Activated CD4-positive, alpha-beta memory T cell treated with anti-CD3 and anti-CD28 coated beads for 36 hours (primary cell): ENCODE results near the gene NRDC. TPM values are rescaled to one million over a fixed set of nuclear protein-coding genes. Genes with fewer than 3 reads are reported as not detected.

ENCODE experiments used
- CTCF ChIA-PET: fragments of 350-600 bp; sonication (Branson Sonifier 250); formaldehyde crosslinking; loops from one replicate; lab custom pipeline; 2021; ENCODE audit warnings: antibody characterized with exemption, inconsistent platforms; lab: Charles Lee
- POLR2A ChIA-PET: fragments of 350-600 bp; sonication (Branson Sonifier 250); formaldehyde crosslinking; loops from one replicate; lab custom pipeline; 2021; ENCODE audit warnings: antibody characterized with exemption; lab: Charles Lee
- DNase-seq: peaks from one replicate; pipeline ENCODE4 v3.0.0-alpha.2; 2020
- H3K27ac Mint-ChIP-seq: one replicate; pipeline ENCODE4 v1.8.0; 2021; ENCODE audit warnings: mixed read lengths
- H3K27me3 Mint-ChIP-seq: one replicate; pipeline ENCODE4 v1.8.0; 2021; ENCODE audit warnings: mixed read lengths
- H3K36me3 Mint-ChIP-seq: one replicate; pipeline ENCODE4 v1.8.0; 2021; ENCODE audit warnings: mixed read lengths
- H3K4me1 Mint-ChIP-seq: one replicate; pipeline ENCODE4 v1.8.0; 2021; ENCODE audit warnings: low read depth, mixed read lengths
- H3K4me3 Mint-ChIP-seq: one replicate; pipeline ENCODE4 v1.8.0; 2021; ENCODE audit warnings: mild to moderate bottlenecking, mixed read lengths
- H3K9me3 Mint-ChIP-seq: one replicate; pipeline ENCODE4 v1.8.0; 2021; ENCODE audit warnings: mixed read lengths
- intact Hi-C: fragments of 100-400 bp; cut with micrococcal nuclease; formaldehyde crosslinking; loops from one replicate; pipeline ENCODE4 v1.15.1; 2023
- total RNA-seq, 2 experiments: library from RNA; stranded (reverse); gene quantifications; one replicate each; pipeline ENCODE4 v1.2.3, GENCODE V29; 2021

The NRDC gene
- total RNA-seq, result 100 to 1,000 TPM; 153 to 155 TPM

GRCh38 chr1:51878616-51879336 lies at the start of gene NRDC:
Gene NRDC (minus strand): TSS chr1:51878727. CDS start chr1:51878615, 112 bp downstream.
- Mint-ChIP-seq H3K27ac (no peak within 1 kb of the TSS), H3K4me3 (no peak within 1 kb of the TSS), H3K27me3 (peaks cover 6% of the 10 kb centered on the region), H3K9me3 (no peaks in the 10 kb centered on the region), H3K4me1 (peaks cover 33% of the 10 kb centered on the region), H3K36me3 (peaks cover 16% of the 10 kb centered on the region)
- CTCF ChIA-PET, result interaction anchor here (1.3 to 1.5 kb wide), 2 partner anchors 18 to 807 kb away, joined by 3 to 5 read pairs; no protein-coding TSS in a partner anchor
- intact Hi-C loops, result loop anchor here (1.0 to 10.0 kb wide), 5 partner anchors 150 to 914 kb away; partner anchors contain the start of genes BTF3L4, EPS15, FAF1 and OSBPL9
- POLR2A ChIA-PET, result interaction anchor here (1.1 to 1.3 kb wide), 2 partner anchors 10 to 155 kb away, joined by 3 to 5 read pairs; partner anchors contain the start of gene KTI12
- DNase-seq, result peak; percentile 100

DNA sequence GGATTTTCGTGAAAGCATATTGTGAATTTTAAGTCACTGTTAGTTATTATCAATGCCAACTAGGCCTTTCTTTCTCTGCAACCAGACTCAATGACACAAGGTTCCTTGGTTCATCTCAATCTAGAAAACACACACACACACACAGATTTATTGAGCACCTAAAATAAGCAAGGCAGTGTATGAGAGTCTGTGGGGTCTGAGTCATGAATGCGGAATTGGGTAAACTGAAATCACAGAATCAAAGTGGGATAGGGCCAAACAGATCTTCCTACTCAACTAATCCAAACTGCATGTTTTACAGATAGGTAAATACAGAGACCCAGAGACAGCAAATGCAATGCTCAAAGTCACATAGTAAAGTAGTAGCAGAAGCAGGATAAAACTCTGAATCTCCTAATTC lies 48.5 kb upstream of the NRDC start:
- H3K27me3 Mint-ChIP-seq, result peaks cover 5% of the 10 kb centered on the region
- H3K4me1 Mint-ChIP-seq, result no peaks in the 10 kb centered on the region
- no peaks in the 10 kb centered on the region for H3K36me3 Mint-ChIP-seq
- H3K9me3 Mint-ChIP-seq, result no peaks in the 10 kb centered on the region
- H3K27ac Mint-ChIP-seq, result no peak overlapping the region
- POLR2A ChIA-PET, result no interaction called here
- CTCF ChIA-PET, result interaction anchor here (0.8 kb wide), 1 partner anchor 47 kb away, joined by 3 read pairs; no protein-coding TSS in a partner anchor
- DNase-seq, result no peak
- intact Hi-C loops, result no loop called here
- no peak overlapping the region for H3K4me3 Mint-ChIP-seq

- ChIA-PET POLR2A (no interaction called here), CTCF (interaction anchor here (0.5 to 3.5 kb wide), 3 partner anchors 29 to 83 kb away, joined by 3 to 21 read pairs (median 3); no protein-coding TSS in a partner anchor)
- no peak overlapping the region for H3K4me3 Mint-ChIP-seq
- H3K27me3 Mint-ChIP-seq, result peaks cover 5% of the 10 kb centered on the region
- no peaks in the 10 kb centered on the region for H3K4me1 Mint-ChIP-seq
- no peaks in the 10 kb centered on the region for H3K9me3 Mint-ChIP-seq
- intact Hi-C loops, result no loop called here
- H3K27ac Mint-ChIP-seq, result no peak overlapping the region
- DNase-seq, result peak; percentile 14
- no peaks in the 10 kb centered on the region for H3K36me3 Mint-ChIP-seq
Measured at GRCh38 chr1:51926171-51926812, 47.8 kb upstream of the NRDC start.

- Mint-ChIP-seq H3K27ac (no peak overlapping the region), H3K4me3 (no peak overlapping the region), H3K27me3 (peaks cover 8% of the 10 kb centered on the region), H3K9me3 (no peaks in the 10 kb centered on the region), H3K36me3 (no peaks in the 10 kb centered on the region), H3K4me1 (no peaks in the 10 kb centered on the region)
- intact Hi-C loops, result no loop called here
- ChIA-PET POLR2A (no interaction called here), CTCF (interaction anchor here (3.5 kb wide), 1 partner anchor 27 kb away, joined by 21 read pairs; no protein-coding TSS in a partner anchor)
- DNase-seq, result peak; percentile 73
Measured at GRCh38 chr1:51924455-51924854, 45.9 kb upstream of the NRDC start.

DNA sequence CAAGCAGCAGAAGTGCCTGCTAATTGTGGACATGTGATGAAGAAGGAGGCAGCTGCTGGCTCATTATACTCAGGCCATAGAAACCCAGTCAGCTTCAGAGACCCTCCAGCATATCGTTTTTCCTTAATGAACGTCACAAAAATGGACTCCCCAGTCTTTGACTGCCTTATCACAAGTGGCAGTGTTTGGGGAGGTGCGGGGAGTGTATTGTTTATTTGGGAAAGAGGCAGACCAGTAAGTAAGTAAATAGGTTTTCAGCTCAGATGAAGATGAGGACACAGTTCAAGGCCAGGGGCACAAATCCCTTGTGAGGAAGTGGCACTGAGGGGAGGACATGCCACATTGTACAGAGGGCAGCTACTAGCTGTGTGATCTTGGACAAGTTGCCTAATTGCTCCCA lies 43.5 kb upstream of the NRDC start:
- Mint-ChIP-seq H3K27ac (no peak overlapping the region), H3K4me3 (no peak overlapping the region), H3K4me1 (no peaks in the 10 kb centered on the region), H3K9me3 (no peaks in the 10 kb centered on the region), H3K36me3 (no peaks in the 10 kb centered on the region), H3K27me3 (peaks cover 13% of the 10 kb centered on the region)
- POLR2A ChIA-PET, result no interaction called here
- no peak for DNase-seq
- intact Hi-C loops, result no loop called here
- CTCF ChIA-PET, result no interaction called here

DNA sequence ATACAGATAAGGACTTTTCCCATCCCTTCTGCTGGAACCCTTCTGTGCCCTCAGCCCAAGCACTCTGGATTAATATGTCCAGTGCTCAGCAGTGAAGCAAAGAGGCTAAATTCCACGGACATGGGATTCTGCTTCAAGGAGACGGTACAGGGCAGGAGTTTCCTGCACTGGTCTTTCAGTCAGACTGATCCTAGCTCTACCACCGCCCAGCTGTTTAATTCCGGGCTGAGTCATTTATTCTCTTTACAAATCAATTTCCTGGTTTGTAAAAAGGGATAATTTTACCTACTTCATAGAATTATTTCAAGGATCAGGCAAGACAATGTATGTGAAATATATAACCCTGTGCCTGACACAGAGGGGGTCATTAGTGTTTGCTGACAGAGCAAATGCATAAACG lies 41.6 kb upstream of the NRDC start:
- H3K27me3 Mint-ChIP-seq, result peaks cover 13% of the 10 kb centered on the region

GRCh38 chr1:51919684-51920083 lies 41.2 kb upstream of the NRDC start:
- intact Hi-C loops, result no loop called here
- Mint-ChIP-seq H3K27me3 (peaks cover 13% of the 10 kb centered on the region), H3K27ac (no peak overlapping the region), H3K4me3 (no peak overlapping the region), H3K36me3 (no peaks in the 10 kb centered on the region), H3K9me3 (no peaks in the 10 kb centered on the region), H3K4me1 (no peaks in the 10 kb centered on the region)
- no peak for DNase-seq
- POLR2A ChIA-PET, result no interaction called here
- CTCF ChIA-PET, result no interaction called here

More for the DNA sequence above, 41.6 kb upstream of the NRDC start:
- Mint-ChIP-seq H3K9me3 (no peaks in the 10 kb centered on the region), H3K36me3 (no peaks in the 10 kb centered on the region), H3K27ac (no peak overlapping the region), H3K4me1 (no peaks in the 10 kb centered on the region), H3K4me3 (no peak overlapping the region)
- CTCF ChIA-PET, result no interaction called here
- POLR2A ChIA-PET, result no interaction called here
- intact Hi-C loops, result no loop called here
- no peak for DNase-seq

GRCh38 chr1:51916587-51917405 lies 38.3 kb upstream of the NRDC start:
- Mint-ChIP-seq H3K27me3 (peaks cover 13% of the 10 kb centered on the region), H3K4me1 (no peaks in the 10 kb centered on the region), H3K27ac (no peak overlapping the region), H3K36me3 (no peaks in the 10 kb centered on the region), H3K9me3 (no peaks in the 10 kb centered on the region), H3K4me3 (no peak overlapping the region)
- DNase-seq, result no peak
- CTCF ChIA-PET, result no interaction called here
- POLR2A ChIA-PET, result no interaction called here
- intact Hi-C loops, result no loop called here

GRCh38 chr1:51915951-51916350 lies 37.4 kb upstream of the NRDC start:
- POLR2A ChIA-PET, result no interaction called here
- Mint-ChIP-seq H3K36me3 (no peaks in the 10 kb centered on the region), H3K27ac (no peak overlapping the region), H3K4me3 (no peak overlapping the region), H3K4me1 (no peaks in the 10 kb centered on the region), H3K9me3 (no peaks in the 10 kb centered on the region), H3K27me3 (peaks cover 11% of the 10 kb centered on the region)
- intact Hi-C loops, result no loop called here
- no peak for DNase-seq
- CTCF ChIA-PET, result no interaction called here

DNA sequence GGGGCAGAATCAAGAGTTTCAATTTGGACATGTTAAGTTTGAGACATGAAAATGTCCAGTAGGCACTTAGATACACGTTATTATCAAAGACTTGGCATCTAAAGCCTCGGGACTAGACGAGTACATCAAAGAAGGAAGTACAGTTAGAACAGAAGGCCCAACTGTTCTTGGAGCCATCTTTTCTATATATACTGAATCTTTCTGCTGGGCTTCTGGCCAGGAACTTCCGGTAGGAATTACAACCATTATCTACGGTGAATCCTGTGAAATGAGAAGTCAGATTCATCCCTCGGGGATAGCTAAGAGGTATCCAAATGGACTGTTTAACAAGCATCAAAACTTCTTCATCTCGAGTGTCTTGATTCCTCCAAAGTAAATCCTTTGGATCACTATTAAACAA lies 34.4 kb upstream of the NRDC start:
- Mint-ChIP-seq H3K27ac (no peak overlapping the region), H3K27me3 (peaks cover 1% of the 10 kb centered on the region), H3K36me3 (no peaks in the 10 kb centered on the region), H3K4me1 (no peaks in the 10 kb centered on the region), H3K4me3 (no peak overlapping the region), H3K9me3 (no peaks in the 10 kb centered on the region)
- POLR2A ChIA-PET, result no interaction called here
- CTCF ChIA-PET, result no interaction called here
- DNase-seq, result no peak
- intact Hi-C loops, result no loop called here

- Mint-ChIP-seq H3K4me1 (no peaks in the 10 kb centered on the region), H3K4me3 (no peak overlapping the region), H3K9me3 (peaks cover 4% of the 10 kb centered on the region), H3K36me3 (no peaks in the 10 kb centered on the region), H3K27me3 (no peaks in the 10 kb centered on the region), H3K27ac (no peak overlapping the region)
- POLR2A ChIA-PET, result no interaction called here
- CTCF ChIA-PET, result no interaction called here
- intact Hi-C loops, result no loop called here
- DNase-seq, result no peak
Measured at GRCh38 chr1:51910221-51911000, 31.9 kb upstream of the NRDC start.
